Measurements from ENCODE around the gene GDPD4. TPM values are rescaled to one million over a fixed set of nuclear protein-coding genes. Genes with fewer than 3 reads are reported as not detected.

Gene GDPD4
- total and polyA plus RNA-seq, 9 of the 15 experiments (the other 6 are each of a cell fraction or from before 2014, with no cell fraction given), result 0.40 TPM; not detected in 8

DNA sequence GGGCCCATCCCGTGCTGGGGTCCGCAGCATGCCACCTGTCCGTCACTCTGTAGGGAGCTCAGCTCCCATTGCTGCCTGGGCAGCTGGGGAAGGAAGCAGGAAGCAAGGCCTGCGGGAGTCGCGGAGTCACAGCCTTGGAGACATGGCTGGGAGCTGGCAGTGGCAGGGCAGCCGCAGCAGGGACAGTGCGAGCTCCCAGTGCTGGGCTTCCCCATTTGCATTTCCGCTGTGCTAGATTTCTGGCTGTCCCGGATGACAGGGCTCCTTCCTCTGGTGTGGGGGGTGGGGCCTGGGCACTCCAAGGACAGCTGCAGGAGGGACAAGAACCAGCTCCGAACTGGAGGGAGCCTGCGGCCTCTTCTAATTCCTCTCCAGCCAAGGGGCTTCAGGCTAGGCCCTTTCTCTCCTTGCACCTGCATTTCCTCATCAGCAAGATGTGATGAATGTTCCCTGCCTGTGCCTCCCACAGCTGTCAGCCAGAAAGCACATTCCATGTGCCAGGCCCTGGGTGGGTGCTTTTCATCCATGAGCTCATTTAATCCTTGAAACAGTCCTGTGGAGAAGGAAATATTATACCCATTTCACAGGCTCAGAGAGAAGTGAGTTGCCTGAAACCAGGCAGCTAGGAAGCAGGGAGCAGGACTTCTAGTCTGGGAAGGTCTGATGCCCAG lies 125.5 kb downstream of the GDPD4 start (continued):
- TF ChIP-seq, protein P1, sequence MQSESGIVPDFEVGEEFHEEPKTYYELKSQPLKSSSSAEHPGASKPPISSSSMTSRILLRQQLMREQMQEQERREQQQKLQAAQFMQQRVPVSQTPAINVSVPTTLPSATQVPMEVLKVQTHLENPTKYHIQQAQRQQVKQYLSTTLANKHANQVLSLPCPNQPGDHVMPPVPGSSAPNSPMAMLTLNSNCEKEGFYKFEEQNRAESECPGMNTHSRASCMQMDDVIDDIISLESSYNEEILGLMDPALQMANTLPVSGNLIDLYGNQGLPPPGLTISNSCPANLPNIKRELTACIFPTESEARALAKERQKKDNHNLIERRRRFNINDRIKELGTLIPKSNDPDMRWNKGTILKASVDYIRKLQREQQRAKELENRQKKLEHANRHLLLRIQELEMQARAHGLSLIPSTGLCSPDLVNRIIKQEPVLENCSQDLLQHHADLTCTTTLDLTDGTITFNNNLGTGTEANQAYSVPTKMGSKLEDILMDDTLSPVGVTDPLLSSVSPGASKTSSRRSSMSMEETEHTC (IDR thresholded peaks at IDR 0.05), result no peak
- TF ChIP-seq, protein P2, sequence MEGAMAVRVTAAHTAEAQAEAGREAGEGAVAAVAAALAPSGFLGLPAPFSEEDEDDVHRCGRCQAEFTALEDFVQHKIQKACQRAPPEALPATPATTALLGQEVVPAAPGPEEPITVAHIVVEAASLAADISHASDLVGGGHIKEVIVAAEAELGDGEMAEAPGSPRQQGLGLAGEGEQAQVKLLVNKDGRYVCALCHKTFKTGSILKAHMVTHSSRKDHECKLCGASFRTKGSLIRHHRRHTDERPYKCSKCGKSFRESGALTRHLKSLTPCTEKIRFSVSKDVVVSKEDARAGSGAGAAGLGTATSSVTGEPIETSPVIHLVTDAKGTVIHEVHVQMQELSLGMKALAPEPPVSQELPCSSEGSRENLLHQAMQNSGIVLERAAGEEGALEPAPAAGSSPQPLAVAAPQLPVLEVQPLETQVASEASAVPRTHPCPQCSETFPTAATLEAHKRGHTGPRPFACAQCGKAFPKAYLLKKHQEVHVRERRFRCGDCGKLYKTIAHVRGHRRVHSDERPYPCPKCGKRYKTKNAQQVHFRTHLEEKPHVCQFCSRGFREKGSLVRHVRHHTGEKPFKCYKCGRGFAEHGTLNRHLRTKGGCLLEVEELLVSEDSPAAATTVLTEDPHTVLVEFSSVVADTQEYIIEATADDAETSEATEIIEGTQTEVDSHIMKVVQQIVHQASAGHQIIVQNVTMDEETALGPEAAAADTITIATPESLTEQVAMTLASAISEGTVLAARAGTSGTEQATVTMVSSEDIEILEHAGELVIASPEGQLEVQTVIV (CRISPR knock-in tag; IDR thresholded peaks at IDR 0.05; ENCODE audit: borderline replicate concordance), result no peak
- TF ChIP-seq, protein P3, sequence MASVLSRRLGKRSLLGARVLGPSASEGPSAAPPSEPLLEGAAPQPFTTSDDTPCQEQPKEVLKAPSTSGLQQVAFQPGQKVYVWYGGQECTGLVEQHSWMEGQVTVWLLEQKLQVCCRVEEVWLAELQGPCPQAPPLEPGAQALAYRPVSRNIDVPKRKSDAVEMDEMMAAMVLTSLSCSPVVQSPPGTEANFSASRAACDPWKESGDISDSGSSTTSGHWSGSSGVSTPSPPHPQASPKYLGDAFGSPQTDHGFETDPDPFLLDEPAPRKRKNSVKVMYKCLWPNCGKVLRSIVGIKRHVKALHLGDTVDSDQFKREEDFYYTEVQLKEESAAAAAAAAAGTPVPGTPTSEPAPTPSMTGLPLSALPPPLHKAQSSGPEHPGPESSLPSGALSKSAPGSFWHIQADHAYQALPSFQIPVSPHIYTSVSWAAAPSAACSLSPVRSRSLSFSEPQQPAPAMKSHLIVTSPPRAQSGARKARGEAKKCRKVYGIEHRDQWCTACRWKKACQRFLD (CRISPR knock-in tag; IDR thresholded peaks at IDR 0.05), result no peak
- no peak for TF ChIP-seq TSC22D4 (tag; IDR thresholded peaks at IDR 0.05)
